MM.1S (cell line): ENCODE data around the gene DKC1.
A peak's percentile ranks its signal among the peaks of the same experiment; 100 is the strongest.

Experiments
- DNase-seq: peaks from one replicate; pipeline ENCODE4 v3.0.0-alpha.2; 2015
- H2AFZ ChIP-seq: fragments of 300-600 bp; sonication (generic); 2 replicates; pipeline ENCODE4 v1.6.0; 2016; ENCODE audit warnings: antibody characterized with exemption, low read length
- H3F3A ChIP-seq: fragments of 300-600 bp; sonication (generic); 2 replicates; pipeline ENCODE4 v1.6.1; 2016; ENCODE audit warnings: mild to moderate bottlenecking, antibody characterized with exemption, low read length, moderate library complexity, mixed read lengths; ENCODE audit not compliant: insufficient read depth
- H3K27ac ChIP-seq: fragments of 300-600 bp; sonication (generic); 2 replicates; pipeline ENCODE4 v1.5.1; 2016; ENCODE audit warnings: mild to moderate bottlenecking, low read length
- H3K27me3 ChIP-seq: fragments of 300-600 bp; sonication (generic); replicated peaks from 2 replicates; pipeline ENCODE4 v1.6.0; 2016; ENCODE audit warnings: low read length; ENCODE audit not compliant: insufficient read depth
- H3K36me3 ChIP-seq: fragments of 300-600 bp; sonication (generic); replicated peaks from 2 replicates; pipeline ENCODE4 v1.6.1; 2016; ENCODE audit warnings: mild to moderate bottlenecking, low read length, mixed read lengths; ENCODE audit not compliant: insufficient read depth
- H3K4me1 ChIP-seq: fragments of 300-600 bp; sonication (generic); 2 replicates; pipeline ENCODE4 v1.6.1; 2016; ENCODE audit warnings: low read length, mixed read lengths
- H3K4me2 ChIP-seq: fragments of 300-600 bp; sonication (generic); 2 replicates; pipeline ENCODE4 v1.6.0; 2016; ENCODE audit warnings: low read depth, low read length
- H3K4me3 ChIP-seq: fragments of 300-600 bp; sonication (generic); 2 replicates; pipeline ENCODE4 v1.5.1; 2016; ENCODE audit warnings: low read length, mixed read lengths
- H3K79me2 ChIP-seq: fragments of 300-600 bp; sonication (generic); 2 replicates; pipeline ENCODE4 v1.6.1; 2016; ENCODE audit warnings: mixed run types, low read length, mixed read lengths
- H3K9ac ChIP-seq: fragments of 300-600 bp; sonication (generic); 2 replicates; pipeline ENCODE4 v1.6.1; 2016; ENCODE audit warnings: low read length, mixed read lengths
- H3K9me2 ChIP-seq: fragments of 300-600 bp; sonication (generic); replicated peaks from 2 replicates; pipeline ENCODE4 v1.6.1; 2016; ENCODE audit warnings: mild to moderate bottlenecking, low read length, mixed read lengths; ENCODE audit not compliant: insufficient read depth
- H3K9me3 ChIP-seq: fragments of 300-600 bp; sonication (generic); replicated peaks from 2 replicates; pipeline ENCODE4 v1.6.1; 2016; ENCODE audit warnings: mild to moderate bottlenecking, low read length, mixed read lengths; ENCODE audit not compliant: insufficient read depth
- H4K20me1 ChIP-seq: fragments of 300-600 bp; sonication (generic); 2 replicates; pipeline ENCODE4 v1.6.1; 2016; ENCODE audit warnings: mild to moderate bottlenecking, low read length, moderate library complexity, mixed read lengths; ENCODE audit not compliant: insufficient read depth
- CTCF ChIP-seq: fragments of 300-600 bp; sonication (generic); IDR thresholded peaks from 2 replicates; pipeline ENCODE4 v1.5.1; 2016; ENCODE audit warnings: antibody characterized with exemption, low read length, mixed read lengths
- EZH2 ChIP-seq: fragments of 300-600 bp; sonication (generic); optimal IDR thresholded peaks from 2 replicates; pipeline ENCODE3; 2017; ENCODE audit warnings: low read depth, mild to moderate bottlenecking, antibody characterized with exemption, low read length, mixed read lengths
- EZH2phosphoT487 ChIP-seq: fragments of 300-600 bp; sonication (generic); IDR thresholded peaks from 2 replicates; pipeline ENCODE4 v1.6.1; 2018; ENCODE audit warnings: antibody characterized with exemption, low read length

DKC1 gene

DNA sequence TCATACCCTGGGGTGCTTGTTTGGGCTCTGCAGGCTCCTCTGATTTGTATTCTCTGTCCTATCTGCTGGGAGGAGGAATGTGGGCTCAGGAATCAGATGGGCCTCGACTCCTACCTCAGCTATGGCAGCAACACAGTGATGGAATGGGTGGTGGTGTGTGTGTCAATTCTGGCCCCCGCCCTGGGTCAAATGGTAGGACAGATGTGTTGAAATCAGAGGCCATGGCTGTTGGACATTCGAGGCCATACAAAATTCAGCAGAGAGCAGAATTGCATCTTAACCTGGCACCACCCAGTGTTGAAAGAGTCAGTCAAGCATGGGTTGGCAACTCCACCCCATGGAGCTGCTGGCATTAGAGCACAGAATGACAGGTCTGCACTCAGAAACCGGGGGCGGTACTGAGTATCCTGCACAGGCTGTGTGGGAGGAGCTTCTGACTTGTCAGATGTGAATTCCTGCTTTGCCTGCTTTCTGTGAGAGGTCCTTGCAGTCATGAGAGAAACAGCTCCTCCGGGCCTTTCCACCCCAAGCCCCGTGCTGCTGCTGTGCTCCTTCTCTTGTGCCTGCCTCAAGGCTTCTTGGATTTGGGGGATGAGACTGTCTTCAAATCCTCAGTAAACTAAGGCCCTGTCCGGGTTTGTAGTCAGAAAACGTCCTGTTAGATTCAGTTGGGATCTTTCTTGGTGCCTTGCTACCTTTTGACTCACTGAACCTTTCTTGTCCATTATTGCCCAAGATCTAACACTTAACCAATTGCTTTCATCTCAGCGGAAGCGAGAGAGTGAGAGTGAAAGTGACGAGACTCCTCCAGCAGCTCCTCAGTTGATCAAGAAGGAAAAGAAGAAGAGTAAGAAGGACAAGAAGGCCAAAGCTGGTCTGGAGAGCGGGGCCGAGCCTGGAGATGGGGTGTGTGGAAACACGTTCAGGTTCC, 13.0 kb downstream of the DKC1 start:
- H3K4me2 ChIP-seq = no peak overlapping the region
- TF ChIP-seq CTCF (no peak), EZH2phosphoT487 (no peak), EZH2 (no peak)
- H3K79me2 ChIP-seq = 0 out of 2 replicates have a peak, but pooled peaks cover 11% of the 10 kb centered on the region
- no peaks in the 10 kb centered on the region for H3K4me1 ChIP-seq
- peak; percentile 19 for DNase-seq
- no peaks in the 10 kb centered on the region for H3K9me2 ChIP-seq
- H3K36me3 ChIP-seq = no peaks in the 10 kb centered on the region; the same call in none of the 2 replicates
- H4K20me1 ChIP-seq = no peaks in the 10 kb centered on the region
- no peak overlapping the region for H3K27ac ChIP-seq
- no peak overlapping the region for H2AFZ ChIP-seq
- H3K9me3 ChIP-seq = no peaks in the 10 kb centered on the region
- H3K9ac ChIP-seq = no peak overlapping the region
- no peak overlapping the region for H3K4me3 ChIP-seq
- H3K27me3 ChIP-seq = no peaks in the 10 kb centered on the region
- no peaks in the 10 kb centered on the region for H3F3A ChIP-seq

DNA sequence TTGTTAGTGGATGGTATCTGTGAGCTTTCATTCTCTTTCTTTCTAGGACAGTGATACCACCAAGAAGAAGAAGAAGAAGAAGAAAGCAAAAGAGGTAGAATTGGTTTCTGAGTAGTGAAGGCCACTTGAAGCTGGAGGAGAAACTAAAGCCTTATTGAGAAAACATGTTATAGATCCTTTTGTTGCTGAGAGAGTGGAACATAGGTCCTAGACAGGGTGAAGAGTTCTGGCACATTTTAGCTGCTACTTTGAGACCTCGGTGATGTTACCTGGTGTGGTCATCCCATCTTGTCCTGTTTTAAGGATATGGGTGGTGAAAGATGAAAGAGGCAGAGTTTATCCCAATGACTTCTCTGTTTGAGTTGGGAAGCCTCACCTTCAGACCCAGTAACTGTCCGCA, 14.1 kb downstream of the DKC1 start:
- Histone ChIP-seq H3K27me3 (no peaks in the 10 kb centered on the region), H3K9ac (no peak overlapping the region), H3F3A (no peaks in the 10 kb centered on the region), H3K4me1 (no peaks in the 10 kb centered on the region), H3K4me3 (no peak overlapping the region), H3K4me2 (no peak overlapping the region), H3K9me2 (no peaks in the 10 kb centered on the region), H2AFZ (no peak overlapping the region), H3K9me3 (no peaks in the 10 kb centered on the region), H4K20me1 (no peaks in the 10 kb centered on the region), H3K36me3 (no peaks in the 10 kb centered on the region; the same call in none of the 2 replicates), H3K27ac (no peak overlapping the region), H3K79me2 (0 out of 2 replicates have a peak, but pooled peaks cover 7% of the 10 kb centered on the region)
- no peak for DNase-seq
- TF ChIP-seq CTCF = no peak
- TF ChIP-seq EZH2 = no peak
- no peak for TF ChIP-seq EZH2phosphoT487

DNA sequence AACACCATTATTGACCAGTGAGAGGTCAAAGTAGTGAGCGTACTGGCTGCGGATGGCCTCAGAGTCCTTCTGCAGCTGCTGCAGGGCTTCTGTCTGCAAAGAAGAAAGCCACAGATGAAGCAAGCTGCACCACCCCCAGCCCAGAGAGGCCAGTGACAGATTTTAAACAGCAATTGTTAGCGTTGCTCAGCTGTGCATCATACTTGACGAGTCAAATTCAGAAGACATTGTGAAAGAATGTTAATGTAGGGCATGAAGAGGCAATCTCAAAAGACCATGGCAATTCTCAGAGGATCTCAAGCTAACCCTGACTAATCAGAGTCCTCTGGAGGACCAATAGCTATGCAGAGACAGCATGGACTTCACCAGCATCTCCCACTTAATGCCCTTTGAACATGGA, 16.6 kb downstream of the DKC1 start:
- Histone ChIP-seq H3K4me1 (peaks cover 11% of the 10 kb centered on the region), H4K20me1 (no peaks in the 10 kb centered on the region), H3K27me3 (no peaks in the 10 kb centered on the region), H3K9me3 (no peaks in the 10 kb centered on the region), H3F3A (peaks cover 13% of the 10 kb centered on the region), H3K79me2 (no peaks in the 10 kb centered on the region), H3K4me3 (no peak overlapping the region), H3K27ac (no peak overlapping the region), H3K4me2 (no peak overlapping the region), H3K9ac (no peak overlapping the region), H3K9me2 (no peaks in the 10 kb centered on the region), H2AFZ (no peak overlapping the region), H3K36me3 (no peaks in the 10 kb centered on the region; the same call in 1 of the 2 replicates)
- TF ChIP-seq EZH2 = no peak
- TF ChIP-seq CTCF = no peak
- TF ChIP-seq EZH2phosphoT487 = no peak
- DNase-seq = no peak
